T-helper 2 cell treated with Interferon-gamma antibody and Interleukin-4, amounts not matched to agents 5 μg/mL and 100 μg/mL, for 36 hours (primary cell): ENCODE measurements around the gene PRICKLE2.

ENCODE experiments used
- DNase-seq: peaks from one replicate; pipeline ENCODE4 v3.0.0; 2021; ENCODE audit warnings: low spot score
- H3K27ac Mint-ChIP-seq: one replicate; pipeline ENCODE4 v1.8.0; 2021; ENCODE audit warnings: mild to moderate bottlenecking, mixed read lengths
- H3K27me3 Mint-ChIP-seq: one replicate; pipeline ENCODE4 v1.8.0; 2021; ENCODE audit warnings: low read depth, mixed read lengths
- H3K36me3 Mint-ChIP-seq: one replicate; pipeline ENCODE4 v1.8.0; 2021; ENCODE audit warnings: low read depth, mixed read lengths
- H3K4me1 Mint-ChIP-seq: one replicate; pipeline ENCODE4 v1.8.0; 2021; ENCODE audit warnings: low read depth, mixed read lengths
- H3K4me3 Mint-ChIP-seq: one replicate; pipeline ENCODE4 v1.8.0; 2022; ENCODE audit warnings: mild to moderate bottlenecking, moderate library complexity, mixed read lengths
- H3K9me3 Mint-ChIP-seq: one replicate; pipeline ENCODE4 v1.8.0; 2021; ENCODE audit warnings: mixed read lengths

PRICKLE2 gene

GRCh38 chr3:64157150-64158035 is 67.9 kb downstream of the PRICKLE2 start:
- DNase-seq, result no peak
- Mint-ChIP-seq H3K27ac (no peak overlapping the region), H3K36me3 (no peaks in the 10 kb centered on the region), H3K9me3 (no peaks in the 10 kb centered on the region), H3K4me3 (no peak overlapping the region), H3K4me1 (no peaks in the 10 kb centered on the region), H3K27me3 (peaks cover 10% of the 10 kb centered on the region)

- H3K27ac Mint-ChIP-seq, result no peak overlapping the region
- H3K4me3 Mint-ChIP-seq, result no peak overlapping the region
Measured at GRCh38 chr3:64155328-64155727, 69.9 kb downstream of the PRICKLE2 start.

GRCh38 chr3:64152676-64153466 is 72.4 kb downstream of the PRICKLE2 start:
- no peak overlapping the region for H3K27ac Mint-ChIP-seq
- DNase-seq, result no peak
- no peaks in the 10 kb centered on the region for H3K4me1 Mint-ChIP-seq
- no peaks in the 10 kb centered on the region for H3K9me3 Mint-ChIP-seq
- H3K4me3 Mint-ChIP-seq, result no peak overlapping the region
- H3K36me3 Mint-ChIP-seq, result no peaks in the 10 kb centered on the region
- H3K27me3 Mint-ChIP-seq, result no peaks in the 10 kb centered on the region

More at GRCh38 chr3:64155328-64155727, 69.9 kb downstream of the PRICKLE2 start:
- Mint-ChIP-seq H3K9me3 (no peaks in the 10 kb centered on the region), H3K36me3 (no peaks in the 10 kb centered on the region), H3K4me1 (no peaks in the 10 kb centered on the region), H3K27me3 (peaks cover 7% of the 10 kb centered on the region)
- no peak for DNase-seq

GRCh38 chr3:64152086-64152485 is 73.2 kb downstream of the PRICKLE2 start:
- H3K27ac Mint-ChIP-seq, result no peak overlapping the region
- no peak for DNase-seq
- no peak overlapping the region for H3K4me3 Mint-ChIP-seq
- H3K4me1 Mint-ChIP-seq, result no peaks in the 10 kb centered on the region
- no peaks in the 10 kb centered on the region for H3K27me3 Mint-ChIP-seq
- H3K9me3 Mint-ChIP-seq, result no peaks in the 10 kb centered on the region
- H3K36me3 Mint-ChIP-seq, result no peaks in the 10 kb centered on the region

GRCh38 chr3:64151342-64151871 is 73.9 kb downstream of the PRICKLE2 start:
- Mint-ChIP-seq H3K27ac (no peak overlapping the region), H3K9me3 (no peaks in the 10 kb centered on the region), H3K27me3 (no peaks in the 10 kb centered on the region), H3K4me3 (no peak overlapping the region), H3K36me3 (no peaks in the 10 kb centered on the region), H3K4me1 (no peaks in the 10 kb centered on the region)
- DNase-seq, result no peak

GRCh38 chr3:64150623-64151207 is 74.6 kb downstream of the PRICKLE2 start:
- DNase-seq, result no peak
- H3K27me3 Mint-ChIP-seq, result no peaks in the 10 kb centered on the region

GRCh38 chr3:64149886-64150285 is 75.4 kb downstream of the PRICKLE2 start:
- DNase-seq, result no peak
- Mint-ChIP-seq H3K27me3 (no peaks in the 10 kb centered on the region), H3K36me3 (no peaks in the 10 kb centered on the region), H3K9me3 (no peaks in the 10 kb centered on the region), H3K4me1 (no peaks in the 10 kb centered on the region), H3K4me3 (no peak overlapping the region), H3K27ac (no peak overlapping the region)

More at GRCh38 chr3:64150623-64151207, 74.6 kb downstream of the PRICKLE2 start:
- no peaks in the 10 kb centered on the region for H3K4me1 Mint-ChIP-seq
- no peaks in the 10 kb centered on the region for H3K36me3 Mint-ChIP-seq
- no peaks in the 10 kb centered on the region for H3K9me3 Mint-ChIP-seq
- no peak overlapping the region for H3K27ac Mint-ChIP-seq
- H3K4me3 Mint-ChIP-seq, result no peak overlapping the region

GRCh38 chr3:64148955-64149653 is 76.2 kb downstream of the PRICKLE2 start:
- H3K9me3 Mint-ChIP-seq, result no peaks in the 10 kb centered on the region
- no peaks in the 10 kb centered on the region for H3K4me1 Mint-ChIP-seq
- no peak overlapping the region for H3K27ac Mint-ChIP-seq
- H3K27me3 Mint-ChIP-seq, result no peaks in the 10 kb centered on the region
- DNase-seq, result no peak
- H3K36me3 Mint-ChIP-seq, result no peaks in the 10 kb centered on the region
- H3K4me3 Mint-ChIP-seq, result no peak overlapping the region

GRCh38 chr3:64147211-64147610 is 78.1 kb downstream of the PRICKLE2 start:
- Mint-ChIP-seq H3K27ac (no peak overlapping the region), H3K36me3 (no peaks in the 10 kb centered on the region), H3K4me1 (no peaks in the 10 kb centered on the region), H3K27me3 (no peaks in the 10 kb centered on the region), H3K9me3 (no peaks in the 10 kb centered on the region), H3K4me3 (no peak overlapping the region)
- DNase-seq, result no peak

- no peaks in the 10 kb centered on the region for H3K4me1 Mint-ChIP-seq
- no peaks in the 10 kb centered on the region for H3K9me3 Mint-ChIP-seq
- H3K27ac Mint-ChIP-seq, result no peak overlapping the region
- H3K27me3 Mint-ChIP-seq, result no peaks in the 10 kb centered on the region
- no peaks in the 10 kb centered on the region for H3K36me3 Mint-ChIP-seq
- no peak overlapping the region for H3K4me3 Mint-ChIP-seq
- DNase-seq, result no peak
Measured at GRCh38 chr3:64145438-64145837, 79.8 kb downstream of the PRICKLE2 start.

GRCh38 chr3:64144241-64144900 is 80.9 kb downstream of the PRICKLE2 start:
- no peak overlapping the region for H3K4me3 Mint-ChIP-seq
- no peaks in the 10 kb centered on the region for H3K4me1 Mint-ChIP-seq
- H3K36me3 Mint-ChIP-seq, result no peaks in the 10 kb centered on the region
- H3K9me3 Mint-ChIP-seq, result no peaks in the 10 kb centered on the region
- no peak for DNase-seq
- no peaks in the 10 kb centered on the region for H3K27me3 Mint-ChIP-seq
- H3K27ac Mint-ChIP-seq, result no peak overlapping the region

- DNase-seq, result no peak
- H3K4me3 Mint-ChIP-seq, result no peak overlapping the region
- H3K27me3 Mint-ChIP-seq, result no peaks in the 10 kb centered on the region
- no peaks in the 10 kb centered on the region for H3K4me1 Mint-ChIP-seq
- H3K27ac Mint-ChIP-seq, result no peak overlapping the region
- H3K9me3 Mint-ChIP-seq, result no peaks in the 10 kb centered on the region
- no peaks in the 10 kb centered on the region for H3K36me3 Mint-ChIP-seq
Measured at GRCh38 chr3:64143409-64144130, 81.7 kb downstream of the PRICKLE2 start.
